ENCODE data around the gene FCER1G.

- TF ChIP-seq CTCF (IDR thresholded peaks at IDR 0.05): no peak
- no peak for TF ChIP-seq POLR2A (IDR thresholded peaks at IDR 0.05)
Observed at GRCh38 chr1:161229896-161230295, 14.8 kb downstream of the FCER1G start.

Data from esophagus squamous epithelium (tissue), 4 donors.